GM23338 (cell line): Measurements from ENCODE around the gene PXDN. TPM values are rescaled to one million over a fixed set of nuclear protein-coding genes. Genes with fewer than 3 reads are reported as not detected.

Experiments used
- ATAC-seq: fragments of 200-7000 bp; cut with Tn5 transposase; 3 replicates; pipeline ENCODE4 v1.9.1; 2020
- DNase-seq: peaks from one replicate; pipeline ENCODE4 v3.0.0-alpha.2; 2015; ENCODE audit warnings: low spot score
- H2AFZ ChIP-seq: fragments of 200-600 bp; sonication (generic); 2 replicates; pipeline ENCODE4 v1.8.0; 2016; ENCODE audit warnings: antibody characterized with exemption, mild to moderate bottlenecking, moderate library complexity
- H3F3A ChIP-seq: fragments of 200-600 bp; sonication (generic); replicated peaks from 2 replicates; pipeline ENCODE4 v1.8.0; 2017; ENCODE audit warnings: antibody characterized with exemption, mixed run types, low read depth
- H3K27ac ChIP-seq: fragments of 200-600 bp; sonication (generic); 2 replicates; pipeline ENCODE4 v1.6.1; 2016; ENCODE audit warnings: low read depth
- H3K27me3 ChIP-seq: fragments of 200-600 bp; sonication (generic); 2 replicates; pipeline ENCODE4 v1.8.0; 2016; ENCODE audit warnings: mild to moderate bottlenecking, mixed run types, moderate library complexity; ENCODE audit not compliant: insufficient read depth
- H3K36me3 ChIP-seq: fragments of 200-600 bp; sonication (generic); 2 replicates; pipeline ENCODE4 v1.8.0; 2016; ENCODE audit warnings: mild to moderate bottlenecking; ENCODE audit not compliant: insufficient read depth
- H3K4me1 ChIP-seq: fragments of 200-600 bp; sonication (generic); 2 replicates; pipeline ENCODE4 v1.8.0; 2016; ENCODE audit warnings: mild to moderate bottlenecking, moderate library complexity; ENCODE audit not compliant: insufficient read depth
- H3K4me2 ChIP-seq: fragments of 200-600 bp; sonication (generic); 2 replicates; pipeline ENCODE4 v1.7.1; 2017; ENCODE audit warnings: mixed run types
- H3K4me3 ChIP-seq: fragments of 200-600 bp; sonication (generic); 2 replicates; pipeline ENCODE4 v1.6.1; 2016; ENCODE audit warnings: mixed run types
- H3K79me2 ChIP-seq: fragments of 200-600 bp; sonication (generic); replicated peaks from 2 replicates; pipeline ENCODE4 v1.8.0; 2017; ENCODE audit warnings: mild to moderate bottlenecking; ENCODE audit not compliant: insufficient read depth
- H3K9me2 ChIP-seq: fragments of 200-600 bp; sonication (generic); 2 replicates; pipeline ENCODE4 v1.8.0; 2017; ENCODE audit not compliant: insufficient read depth
- H4K20me1 ChIP-seq: fragments of 200-600 bp; sonication (generic); replicated peaks from 2 replicates; pipeline ENCODE4 v1.8.0; 2017; ENCODE audit warnings: mild to moderate bottlenecking; ENCODE audit not compliant: insufficient read depth
- H3K27ac Mint-ChIP-seq: 2 replicates; pipeline ENCODE4 v1.8.0; 2020; ENCODE audit warnings: inconsistent platforms, mild to moderate bottlenecking, moderate library complexity, mixed read lengths
- H3K27me3 Mint-ChIP-seq: 3 replicates; pipeline ENCODE4 v1.8.0; 2022; ENCODE audit warnings: low read depth, mild to moderate bottlenecking, moderate library complexity, mixed read lengths, inconsistent platforms; ENCODE audit not compliant: insufficient read depth, poor library complexity
- H3K36me3 Mint-ChIP-seq: 3 replicates; pipeline ENCODE4 v1.8.0; 2021; ENCODE audit warnings: low read depth, mild to moderate bottlenecking, inconsistent platforms, moderate library complexity, mixed read lengths
- H3K4me1 Mint-ChIP-seq: 3 replicates; pipeline ENCODE4 v1.8.0; 2020; ENCODE audit warnings: mild to moderate bottlenecking, inconsistent platforms, mixed read lengths
- H3K4me3 Mint-ChIP-seq: 3 replicates; pipeline ENCODE4 v1.8.0; 2021; ENCODE audit warnings: moderate library complexity, mild to moderate bottlenecking, inconsistent platforms, mixed read lengths
- H3K9me3 Mint-ChIP-seq: 3 replicates; pipeline ENCODE4 v1.8.0; 2020; ENCODE audit warnings: moderate library complexity, mild to moderate bottlenecking, inconsistent platforms, mixed read lengths
- CREB1 ChIP-seq: fragments of 250-450 bp; sonication (Bioruptor Pico); IDR thresholded peaks from 2 replicates; pipeline ENCODE4 v1.5.0; 2020; ENCODE audit warnings: low read depth, mild to moderate bottlenecking, moderate library complexity
- EZH2phosphoT487 ChIP-seq: fragments of 200-600 bp; sonication (generic); IDR thresholded peaks from one replicate; pipeline ENCODE4 v1.8.1; 2018; ENCODE audit warnings: antibody characterized with exemption; ENCODE audit not compliant: unreplicated experiment
- JUNB ChIP-seq: IDR thresholded peaks from one replicate; pipeline ENCODE4 v1.6.1; 2016; ENCODE audit warnings: antibody characterized with exemption; ENCODE audit not compliant: unreplicated experiment
- POLR2AphosphoS5 ChIP-seq: IDR thresholded peaks from 2 replicates; pipeline ENCODE4 v1.6.1; 2016; ENCODE audit warnings: antibody characterized with exemption, low read depth
- ZNF114 ChIP-seq: fragments of 250-450 bp; sonication (Bioruptor Pico); IDR thresholded peaks from 2 replicates; pipeline ENCODE4 v1.5.0; 2020; ENCODE audit warnings: mild to moderate bottlenecking, moderate library complexity
- polyA plus RNA-seq: library from polyadenylated mRNA; unstranded; fragments of >200 nt; fragmentation: Nextera tagmentation; extraction: Ambion mirVana; gene quantifications from 2 replicates; pipeline ENCODE4 v1.2.1, GENCODE V29; 2016
- total RNA-seq: library from RNA; depleted of rRNA; stranded (reverse); fragments of >200 nt; shearing (Covaris generic); gene quantifications from 2 replicates; pipeline ENCODE4 v1.2.3, GENCODE V29; 2014
- TF ChIP-seq, protein P1 (sequence below): IDR thresholded peaks from 2 replicates; pipeline ENCODE4 v1.6.1; 2016; ENCODE audit warnings: antibody characterized with exemption
- TF ChIP-seq, protein P2 (sequence below): fragments of 250-450 bp; sonication (Bioruptor Pico); IDR thresholded peaks from 2 replicates; pipeline ENCODE4 v1.5.0; 2020; ENCODE audit warnings: mild to moderate bottlenecking, moderate library complexity
- TF ChIP-seq, protein P3 (sequence below): IDR thresholded peaks from one replicate; pipeline ENCODE4 v1.6.1; 2018; ENCODE audit warnings: antibody characterized with exemption; ENCODE audit not compliant: unreplicated experiment

Gene PXDN
- total and polyA plus RNA-seq, 2 experiments from 2014 or later, result 42.2 to 225 TPM

DNA sequence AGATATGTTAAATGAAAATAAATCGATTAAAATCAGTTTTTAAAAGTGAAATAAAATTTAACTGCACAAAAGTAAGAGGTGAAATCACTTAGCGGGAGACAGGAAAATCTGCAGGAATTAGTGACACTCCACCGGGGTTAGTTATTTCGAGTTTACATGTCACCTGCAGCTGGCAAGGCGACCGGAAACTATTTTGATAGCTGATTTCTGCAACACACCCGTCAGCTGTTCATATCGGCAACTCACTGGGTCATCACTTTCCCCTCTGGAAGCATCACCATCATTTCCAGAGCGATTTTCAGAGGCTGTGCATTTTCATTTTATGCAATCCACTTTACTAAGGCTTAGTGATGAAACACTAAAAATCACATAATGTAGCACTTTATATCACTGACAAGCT, 52.9 kb downstream of the PXDN start:
- Histone ChIP-seq H3K79me2 (peaks cover 33% of the 10 kb centered on the region), H3K4me1 (no peaks in the 10 kb centered on the region), H3K4me3 (no peak overlapping the region), H4K20me1 (peaks cover 5% of the 10 kb centered on the region; the same call in 1 of the 2 replicates), H3K27me3 (no peaks in the 10 kb centered on the region), H3K9me2 (no peaks in the 10 kb centered on the region), H3K27ac (no peak overlapping the region), H3K36me3 (no peaks in the 10 kb centered on the region), H2AFZ (no peak overlapping the region), H3K4me2 (no peak overlapping the region), H3F3A (no peaks in the 10 kb centered on the region)
- Mint-ChIP-seq H3K9me3 (no peaks in the 10 kb centered on the region), H3K27me3 (peaks cover 5% of the 10 kb centered on the region), H3K36me3 (peaks cover 42% of the 10 kb centered on the region), H3K27ac (no peak overlapping the region), H3K4me3 (no peak overlapping the region), H3K4me1 (peaks cover 17% of the 10 kb centered on the region)
- TF ChIP-seq JUNB (no peak), CREB1 (CRISPR knock-in tag) (no peak), EZH2phosphoT487 (no peak)
- DNase-seq (no peak), ATAC-seq (no peak)

DNA sequence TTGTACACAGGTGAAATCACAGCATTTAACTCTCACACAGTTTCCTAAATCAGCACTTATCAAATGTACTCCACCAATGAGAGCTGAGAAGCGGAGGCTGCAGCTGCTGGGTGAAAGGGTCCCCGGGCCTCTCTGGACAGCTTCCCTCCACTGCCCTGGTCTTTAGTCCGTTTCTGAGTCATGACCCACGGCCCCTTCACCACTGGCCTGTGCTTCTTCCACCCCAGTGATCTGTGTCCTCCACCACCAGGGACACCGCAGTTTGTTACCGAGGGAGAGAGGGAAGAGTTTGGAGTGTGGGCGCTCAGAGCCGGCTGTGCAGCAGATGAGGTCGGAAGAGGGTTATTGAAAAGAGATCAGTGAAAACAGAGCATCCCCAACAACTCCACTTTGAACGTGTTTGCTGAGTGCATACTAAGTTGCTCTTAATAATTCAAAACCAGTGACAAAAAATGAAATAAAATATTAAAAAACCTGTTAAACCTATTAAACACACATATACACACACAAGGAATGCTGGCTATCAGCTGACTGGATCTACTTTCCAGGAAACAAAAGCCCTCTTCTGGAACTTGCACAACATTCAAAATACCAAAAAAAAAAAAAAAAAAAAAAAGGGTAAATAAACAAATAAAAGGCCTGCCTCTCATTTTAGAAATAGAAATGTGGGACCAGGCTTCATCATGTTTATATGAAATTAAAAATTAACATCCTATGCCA, 54.1 kb downstream of the PXDN start:
- no peak overlapping the region for H3K4me3 Mint-ChIP-seq
- H3K4me1 ChIP-seq, result no peaks in the 10 kb centered on the region
- no peak overlapping the region for H2AFZ ChIP-seq
- H3K27me3 ChIP-seq, result no peaks in the 10 kb centered on the region
- no peaks in the 10 kb centered on the region for H3K9me3 Mint-ChIP-seq
- H3F3A ChIP-seq, result no peaks in the 10 kb centered on the region
- peaks cover 23% of the 10 kb centered on the region for H3K4me1 Mint-ChIP-seq
- H3K36me3 ChIP-seq, result no peaks in the 10 kb centered on the region; the same call in 1 of the 2 replicates
- peaks cover 8% of the 10 kb centered on the region for H3K27me3 Mint-ChIP-seq
- H3K27ac Mint-ChIP-seq, result peak overlapping the region; percentile 70; the same call in 1 of the 2 replicates
- no peak overlapping the region for H3K4me3 ChIP-seq
- H3K79me2 ChIP-seq, result peaks cover 29% of the 10 kb centered on the region
- no peak overlapping the region for H3K4me2 ChIP-seq
- no peak for DNase-seq
- no peak for ATAC-seq
- peaks cover 4% of the 10 kb centered on the region; the same call in 1 of the 2 replicates for H4K20me1 ChIP-seq
- H3K36me3 Mint-ChIP-seq, result peaks cover 44% of the 10 kb centered on the region
- no peak overlapping the region for H3K27ac ChIP-seq
- no peaks in the 10 kb centered on the region for H3K9me2 ChIP-seq
- no peak for TF ChIP-seq POLR2AphosphoS5
- TF ChIP-seq, protein P1, sequence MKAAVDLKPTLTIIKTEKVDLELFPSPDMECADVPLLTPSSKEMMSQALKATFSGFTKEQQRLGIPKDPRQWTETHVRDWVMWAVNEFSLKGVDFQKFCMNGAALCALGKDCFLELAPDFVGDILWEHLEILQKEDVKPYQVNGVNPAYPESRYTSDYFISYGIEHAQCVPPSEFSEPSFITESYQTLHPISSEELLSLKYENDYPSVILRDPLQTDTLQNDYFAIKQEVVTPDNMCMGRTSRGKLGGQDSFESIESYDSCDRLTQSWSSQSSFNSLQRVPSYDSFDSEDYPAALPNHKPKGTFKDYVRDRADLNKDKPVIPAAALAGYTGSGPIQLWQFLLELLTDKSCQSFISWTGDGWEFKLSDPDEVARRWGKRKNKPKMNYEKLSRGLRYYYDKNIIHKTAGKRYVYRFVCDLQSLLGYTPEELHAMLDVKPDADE, result no peak
- no peak for TF ChIP-seq ZNF114 (CRISPR knock-in tag)
- TF ChIP-seq, protein P2, sequence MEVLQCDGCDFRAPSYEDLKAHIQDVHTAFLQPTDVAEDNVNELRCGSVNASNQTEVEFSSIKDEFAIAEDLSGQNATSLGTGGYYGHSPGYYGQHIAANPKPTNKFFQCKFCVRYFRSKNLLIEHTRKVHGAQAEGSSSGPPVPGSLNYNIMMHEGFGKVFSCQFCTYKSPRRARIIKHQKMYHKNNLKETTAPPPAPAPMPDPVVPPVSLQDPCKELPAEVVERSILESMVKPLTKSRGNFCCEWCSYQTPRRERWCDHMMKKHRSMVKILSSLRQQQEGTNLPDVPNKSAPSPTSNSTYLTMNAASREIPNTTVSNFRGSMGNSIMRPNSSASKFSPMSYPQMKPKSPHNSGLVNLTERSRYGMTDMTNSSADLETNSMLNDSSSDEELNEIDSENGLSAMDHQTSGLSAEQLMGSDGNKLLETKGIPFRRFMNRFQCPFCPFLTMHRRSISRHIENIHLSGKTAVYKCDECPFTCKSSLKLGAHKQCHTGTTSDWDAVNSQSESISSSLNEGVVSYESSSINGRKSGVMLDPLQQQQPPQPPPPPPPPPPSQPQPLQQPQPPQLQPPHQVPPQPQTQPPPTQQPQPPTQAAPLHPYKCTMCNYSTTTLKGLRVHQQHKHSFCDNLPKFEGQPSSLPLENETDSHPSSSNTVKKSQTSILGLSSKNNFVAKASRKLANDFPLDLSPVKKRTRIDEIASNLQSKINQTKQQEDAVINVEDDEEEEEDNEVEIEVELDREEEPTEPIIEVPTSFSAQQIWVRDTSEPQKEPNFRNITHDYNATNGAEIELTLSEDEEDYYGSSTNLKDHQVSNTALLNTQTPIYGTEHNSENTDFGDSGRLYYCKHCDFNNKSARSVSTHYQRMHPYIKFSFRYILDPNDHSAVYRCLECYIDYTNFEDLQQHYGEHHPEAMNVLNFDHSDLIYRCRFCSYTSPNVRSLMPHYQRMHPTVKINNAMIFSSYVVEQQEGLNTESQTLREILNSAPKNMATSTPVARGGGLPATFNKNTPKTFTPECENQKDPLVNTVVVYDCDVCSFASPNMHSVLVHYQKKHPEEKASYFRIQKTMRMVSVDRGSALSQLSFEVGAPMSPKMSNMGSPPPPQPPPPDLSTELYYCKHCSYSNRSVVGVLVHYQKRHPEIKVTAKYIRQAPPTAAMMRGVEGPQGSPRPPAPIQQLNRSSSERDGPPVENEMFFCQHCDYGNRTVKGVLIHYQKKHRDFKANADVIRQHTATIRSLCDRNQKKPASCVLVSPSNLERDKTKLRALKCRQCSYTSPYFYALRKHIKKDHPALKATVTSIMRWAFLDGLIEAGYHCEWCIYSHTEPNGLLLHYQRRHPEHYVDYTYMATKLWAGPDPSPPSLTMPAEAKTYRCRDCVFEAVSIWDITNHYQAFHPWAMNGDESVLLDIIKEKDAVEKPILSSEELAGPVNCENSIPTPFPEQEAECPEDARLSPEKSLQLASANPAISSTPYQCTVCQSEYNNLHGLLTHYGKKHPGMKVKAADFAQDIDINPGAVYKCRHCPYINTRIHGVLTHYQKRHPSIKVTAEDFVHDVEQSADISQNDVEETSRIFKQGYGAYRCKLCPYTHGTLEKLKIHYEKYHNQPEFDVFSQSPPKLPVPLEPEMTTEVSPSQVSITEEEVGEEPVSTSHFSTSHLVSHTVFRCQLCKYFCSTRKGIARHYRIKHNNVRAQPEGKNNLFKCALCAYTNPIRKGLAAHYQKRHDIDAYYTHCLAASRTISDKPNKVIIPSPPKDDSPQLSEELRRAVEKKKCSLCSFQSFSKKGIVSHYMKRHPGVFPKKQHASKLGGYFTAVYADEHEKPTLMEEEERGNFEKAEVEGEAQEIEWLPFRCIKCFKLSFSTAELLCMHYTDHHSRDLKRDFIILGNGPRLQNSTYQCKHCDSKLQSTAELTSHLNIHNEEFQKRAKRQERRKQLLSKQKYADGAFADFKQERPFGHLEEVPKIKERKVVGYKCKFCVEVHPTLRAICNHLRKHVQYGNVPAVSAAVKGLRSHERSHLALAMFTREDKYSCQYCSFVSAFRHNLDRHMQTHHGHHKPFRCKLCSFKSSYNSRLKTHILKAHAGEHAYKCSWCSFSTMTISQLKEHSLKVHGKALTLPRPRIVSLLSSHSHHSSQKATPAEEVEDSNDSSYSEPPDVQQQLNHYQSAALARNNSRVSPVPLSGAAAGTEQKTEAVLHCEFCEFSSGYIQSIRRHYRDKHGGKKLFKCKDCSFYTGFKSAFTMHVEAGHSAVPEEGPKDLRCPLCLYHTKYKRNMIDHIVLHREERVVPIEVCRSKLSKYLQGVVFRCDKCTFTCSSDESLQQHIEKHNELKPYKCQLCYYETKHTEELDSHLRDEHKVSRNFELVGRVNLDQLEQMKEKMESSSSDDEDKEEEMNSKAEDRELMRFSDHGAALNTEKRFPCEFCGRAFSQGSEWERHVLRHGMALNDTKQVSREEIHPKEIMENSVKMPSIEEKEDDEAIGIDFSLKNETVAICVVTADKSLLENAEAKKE (CRISPR knock-in tag), result no peak
- TF ChIP-seq EZH2phosphoT487, result no peak
- TF ChIP-seq, protein P3, sequence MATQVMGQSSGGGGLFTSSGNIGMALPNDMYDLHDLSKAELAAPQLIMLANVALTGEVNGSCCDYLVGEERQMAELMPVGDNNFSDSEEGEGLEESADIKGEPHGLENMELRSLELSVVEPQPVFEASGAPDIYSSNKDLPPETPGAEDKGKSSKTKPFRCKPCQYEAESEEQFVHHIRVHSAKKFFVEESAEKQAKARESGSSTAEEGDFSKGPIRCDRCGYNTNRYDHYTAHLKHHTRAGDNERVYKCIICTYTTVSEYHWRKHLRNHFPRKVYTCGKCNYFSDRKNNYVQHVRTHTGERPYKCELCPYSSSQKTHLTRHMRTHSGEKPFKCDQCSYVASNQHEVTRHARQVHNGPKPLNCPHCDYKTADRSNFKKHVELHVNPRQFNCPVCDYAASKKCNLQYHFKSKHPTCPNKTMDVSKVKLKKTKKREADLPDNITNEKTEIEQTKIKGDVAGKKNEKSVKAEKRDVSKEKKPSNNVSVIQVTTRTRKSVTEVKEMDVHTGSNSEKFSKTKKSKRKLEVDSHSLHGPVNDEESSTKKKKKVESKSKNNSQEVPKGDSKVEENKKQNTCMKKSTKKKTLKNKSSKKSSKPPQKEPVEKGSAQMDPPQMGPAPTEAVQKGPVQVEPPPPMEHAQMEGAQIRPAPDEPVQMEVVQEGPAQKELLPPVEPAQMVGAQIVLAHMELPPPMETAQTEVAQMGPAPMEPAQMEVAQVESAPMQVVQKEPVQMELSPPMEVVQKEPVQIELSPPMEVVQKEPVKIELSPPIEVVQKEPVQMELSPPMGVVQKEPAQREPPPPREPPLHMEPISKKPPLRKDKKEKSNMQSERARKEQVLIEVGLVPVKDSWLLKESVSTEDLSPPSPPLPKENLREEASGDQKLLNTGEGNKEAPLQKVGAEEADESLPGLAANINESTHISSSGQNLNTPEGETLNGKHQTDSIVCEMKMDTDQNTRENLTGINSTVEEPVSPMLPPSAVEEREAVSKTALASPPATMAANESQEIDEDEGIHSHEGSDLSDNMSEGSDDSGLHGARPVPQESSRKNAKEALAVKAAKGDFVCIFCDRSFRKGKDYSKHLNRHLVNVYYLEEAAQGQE, result no peak
- no peak for TF ChIP-seq JUNB
